ENCODE measurements around the gene CRTAC1.

DNA sequence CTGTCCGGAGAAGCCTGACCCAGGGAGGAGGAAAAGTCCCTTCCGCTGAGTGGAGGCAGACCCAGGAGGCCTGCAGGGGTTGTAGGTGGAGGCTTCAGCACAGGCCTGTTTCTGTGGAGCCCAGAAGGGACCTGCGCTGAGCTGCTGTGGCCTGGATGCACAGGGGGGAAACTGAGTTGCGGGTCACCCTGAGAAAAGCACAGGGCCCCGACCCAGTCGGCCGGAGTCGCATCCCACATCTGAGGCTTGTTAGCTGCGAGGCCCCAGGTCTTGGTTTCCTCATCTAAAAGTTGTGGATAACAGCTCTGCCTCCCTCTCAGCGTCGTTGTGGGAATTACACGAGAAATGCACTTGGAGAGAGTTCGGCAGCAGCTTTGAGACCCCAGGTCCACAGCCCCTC is 104.4 kb downstream of the CRTAC1 start:
- no peak for TF ChIP-seq POLR2AphosphoS5 (IDR thresholded peaks at IDR 0.05; ENCODE audit: low read depth, low read length)
- TF ChIP-seq SIN3A (IDR thresholded peaks at IDR 0.05; ENCODE audit: borderline replicate concordance, low read depth, low read length) = no peak
- TF ChIP-seq, protein P1, sequence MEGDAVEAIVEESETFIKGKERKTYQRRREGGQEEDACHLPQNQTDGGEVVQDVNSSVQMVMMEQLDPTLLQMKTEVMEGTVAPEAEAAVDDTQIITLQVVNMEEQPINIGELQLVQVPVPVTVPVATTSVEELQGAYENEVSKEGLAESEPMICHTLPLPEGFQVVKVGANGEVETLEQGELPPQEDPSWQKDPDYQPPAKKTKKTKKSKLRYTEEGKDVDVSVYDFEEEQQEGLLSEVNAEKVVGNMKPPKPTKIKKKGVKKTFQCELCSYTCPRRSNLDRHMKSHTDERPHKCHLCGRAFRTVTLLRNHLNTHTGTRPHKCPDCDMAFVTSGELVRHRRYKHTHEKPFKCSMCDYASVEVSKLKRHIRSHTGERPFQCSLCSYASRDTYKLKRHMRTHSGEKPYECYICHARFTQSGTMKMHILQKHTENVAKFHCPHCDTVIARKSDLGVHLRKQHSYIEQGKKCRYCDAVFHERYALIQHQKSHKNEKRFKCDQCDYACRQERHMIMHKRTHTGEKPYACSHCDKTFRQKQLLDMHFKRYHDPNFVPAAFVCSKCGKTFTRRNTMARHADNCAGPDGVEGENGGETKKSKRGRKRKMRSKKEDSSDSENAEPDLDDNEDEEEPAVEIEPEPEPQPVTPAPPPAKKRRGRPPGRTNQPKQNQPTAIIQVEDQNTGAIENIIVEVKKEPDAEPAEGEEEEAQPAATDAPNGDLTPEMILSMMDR (IDR thresholded peaks at IDR 0.05) = no peak
- TF ChIP-seq NFIC (IDR thresholded peaks at IDR 0.05; ENCODE audit: borderline replicate concordance) = no peak
- TF ChIP-seq, protein P2, sequence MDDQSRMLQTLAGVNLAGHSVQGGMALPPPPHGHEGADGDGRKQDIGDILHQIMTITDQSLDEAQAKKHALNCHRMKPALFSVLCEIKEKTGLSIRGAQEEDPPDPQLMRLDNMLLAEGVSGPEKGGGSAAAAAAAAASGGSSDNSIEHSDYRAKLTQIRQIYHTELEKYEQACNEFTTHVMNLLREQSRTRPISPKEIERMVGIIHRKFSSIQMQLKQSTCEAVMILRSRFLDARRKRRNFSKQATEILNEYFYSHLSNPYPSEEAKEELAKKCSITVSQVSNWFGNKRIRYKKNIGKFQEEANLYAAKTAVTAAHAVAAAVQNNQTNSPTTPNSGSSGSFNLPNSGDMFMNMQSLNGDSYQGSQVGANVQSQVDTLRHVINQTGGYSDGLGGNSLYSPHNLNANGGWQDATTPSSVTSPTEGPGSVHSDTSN (IDR thresholded peaks at IDR 0.05) = no peak
- TF ChIP-seq, protein P3, sequence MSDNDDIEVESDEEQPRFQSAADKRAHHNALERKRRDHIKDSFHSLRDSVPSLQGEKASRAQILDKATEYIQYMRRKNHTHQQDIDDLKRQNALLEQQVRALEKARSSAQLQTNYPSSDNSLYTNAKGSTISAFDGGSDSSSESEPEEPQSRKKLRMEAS (IDR thresholded peaks at IDR 0.05; ENCODE audit: low read depth) = no peak
- no peak for TF ChIP-seq ELF1 (IDR thresholded peaks at IDR 0.05)
- no peak for TF ChIP-seq EP300 (IDR thresholded peaks at IDR 0.05; ENCODE audit: borderline replicate concordance in 1 of 2, low read depth in 1 of 2, low read length in 1 of 2)
- no peak for TF ChIP-seq YY1 (IDR thresholded peaks at IDR 0.05; ENCODE audit: low read depth)
